HEK293 (cell line): Measurements from ENCODE around the gene PTPN20.

Experiments
- CTCF ChIA-PET: fragments of 350-600 bp; formaldehyde crosslinking; extraction: SDS; loops from one replicate; lab custom pipeline; 2021; ENCODE audit warnings: antibody characterized with exemption; lab: Yijun Ruan, JAX
- POLR2A ChIA-PET: fragments of 300-600 bp; formaldehyde crosslinking; extraction: SDS; loops from one replicate; lab custom pipeline; 2020; ENCODE audit warnings: antibody characterized with exemption, inconsistent platforms; lab: Yijun Ruan, JAX
- H3K27ac ChIP-seq: fragments of 200-500 bp; sonication (Bioruptor generic); 2 replicates; pipeline ENCODE4 v1.5.1; 2014; ENCODE audit warnings: low read depth, low read length, control low read depth, inconsistent platforms; ENCODE audit errors: extremely low read depth
- H3K36me3 ChIP-seq, 2 experiments: fragments of 200-500 bp in 1 of 2; sonication (Bioruptor generic) in 1 of 2; 1 replicate in 1 of 2; 2 replicates in 1 of 2; pipeline ENCODE4 v1.5.1; 2014 to 2017; ENCODE audit warnings: inconsistent platforms in 2 of 2, low read length in 2 of 2; ENCODE audit not compliant: control insufficient read depth in 2 of 2, insufficient read depth in 1 of 2
- H3K4me1 ChIP-seq: fragments of 200-500 bp; sonication (Bioruptor generic); 2 replicates; pipeline ENCODE4 v1.5.1; 2014; ENCODE audit warnings: mild to moderate bottlenecking, low read length, inconsistent platforms; ENCODE audit not compliant: control insufficient read depth, insufficient read depth
- H3K4me3 ChIP-seq: 2 replicates; pipeline ENCODE4 v1.5.1; 2011; ENCODE audit warnings: low read depth, mild to moderate bottlenecking, control low read depth, low read length, moderate library complexity
- H3K9me3 ChIP-seq: fragments of 200-500 bp; sonication (Bioruptor generic); 2 replicates; pipeline ENCODE4 v1.5.1; 2014; ENCODE audit warnings: low read depth, low read length, inconsistent platforms; ENCODE audit not compliant: control insufficient read depth, insufficient read depth
- GFI1B ChIP-seq: fragments of 450-650 bp; formaldehyde crosslinking; IDR thresholded peaks from 2 replicates; pipeline ENCODE4 v1.5.1; 2016; ENCODE audit warnings: missing biosample characterization, missing genetic modification characterization
- KLF16 ChIP-seq: fragments of 450-650 bp; formaldehyde crosslinking; IDR thresholded peaks from 2 replicates; pipeline ENCODE4 v1.5.1; 2017; ENCODE audit warnings: missing biosample characterization, missing genetic modification characterization
- ZBTB21 ChIP-seq: fragments of 450-650 bp; formaldehyde crosslinking; IDR thresholded peaks from 2 replicates; pipeline ENCODE4 v1.5.1; 2017; ENCODE audit warnings: missing biosample characterization, missing genetic modification characterization
- ZNF138 ChIP-seq: fragments of 450-650 bp; formaldehyde crosslinking; IDR thresholded peaks from 2 replicates; pipeline ENCODE4 v1.5.1; 2016; ENCODE audit warnings: missing biosample characterization, missing genetic modification characterization, borderline replicate concordance
- ZNF221 ChIP-seq: fragments of 450-650 bp; formaldehyde crosslinking; IDR thresholded peaks from 2 replicates; pipeline ENCODE4 v1.5.1; 2017; ENCODE audit warnings: missing biosample characterization, missing genetic modification characterization, borderline replicate concordance
- ZNF239 ChIP-seq: fragments of 450-650 bp; formaldehyde crosslinking; IDR thresholded peaks from 2 replicates; pipeline ENCODE4 v1.5.1; 2016; ENCODE audit warnings: missing biosample characterization, missing genetic modification characterization
- ZNF501 ChIP-seq: fragments of 450-650 bp; formaldehyde crosslinking; IDR thresholded peaks from 2 replicates; pipeline ENCODE4 v1.5.1; 2016; ENCODE audit warnings: missing biosample characterization, missing genetic modification characterization
- ZNF521 ChIP-seq: fragments of 450-650 bp; formaldehyde crosslinking; IDR thresholded peaks from 2 replicates; pipeline ENCODE4 v1.5.1; 2017; ENCODE audit warnings: missing biosample characterization, mild to moderate bottlenecking, missing genetic modification characterization
- ZNF571 ChIP-seq: fragments of 450-650 bp; formaldehyde crosslinking; IDR thresholded peaks from 2 replicates; pipeline ENCODE4 v1.5.0; 2017; ENCODE audit warnings: missing biosample characterization, missing genetic modification characterization
- ZNF600 ChIP-seq: fragments of 450-650 bp; formaldehyde crosslinking; IDR thresholded peaks from 2 replicates; pipeline ENCODE4 v1.5.1; 2016; ENCODE audit warnings: missing biosample characterization, missing genetic modification characterization
- ZSCAN30 ChIP-seq: fragments of 450-650 bp; IDR thresholded peaks from 2 replicates; pipeline ENCODE4 v1.5.1; 2018; ENCODE audit warnings: missing biosample characterization, mild to moderate bottlenecking, missing genetic modification characterization, moderate library complexity
- TF ChIP-seq, protein P1 (sequence below): fragments of 450-650 bp; formaldehyde crosslinking; IDR thresholded peaks from 2 replicates; pipeline ENCODE4 v1.5.1; 2016; ENCODE audit warnings: missing biosample characterization, missing genetic modification characterization
- TF ChIP-seq, protein P2 (sequence below): fragments of 450-650 bp; formaldehyde crosslinking; IDR thresholded peaks from 2 replicates; pipeline ENCODE4 v1.5.1; 2016; ENCODE audit warnings: missing biosample characterization, missing genetic modification characterization
- TF ChIP-seq, protein P3 (sequence below): fragments of 450-650 bp; formaldehyde crosslinking; IDR thresholded peaks from 2 replicates; pipeline ENCODE4 v1.5.1; 2017; ENCODE audit warnings: missing biosample characterization, missing genetic modification characterization
- TF ChIP-seq, protein P4 (sequence below): fragments of 450-650 bp; formaldehyde crosslinking; IDR thresholded peaks from 2 replicates; pipeline ENCODE4 v1.5.1; 2016; ENCODE audit warnings: missing biosample characterization, missing genetic modification characterization
- TF ChIP-seq, protein P5 (sequence below): fragments of 450-650 bp; formaldehyde crosslinking; IDR thresholded peaks from 2 replicates; pipeline ENCODE4 v1.5.1; 2016; ENCODE audit warnings: missing biosample characterization, missing genetic modification characterization

The PTPN20 gene

DNA sequence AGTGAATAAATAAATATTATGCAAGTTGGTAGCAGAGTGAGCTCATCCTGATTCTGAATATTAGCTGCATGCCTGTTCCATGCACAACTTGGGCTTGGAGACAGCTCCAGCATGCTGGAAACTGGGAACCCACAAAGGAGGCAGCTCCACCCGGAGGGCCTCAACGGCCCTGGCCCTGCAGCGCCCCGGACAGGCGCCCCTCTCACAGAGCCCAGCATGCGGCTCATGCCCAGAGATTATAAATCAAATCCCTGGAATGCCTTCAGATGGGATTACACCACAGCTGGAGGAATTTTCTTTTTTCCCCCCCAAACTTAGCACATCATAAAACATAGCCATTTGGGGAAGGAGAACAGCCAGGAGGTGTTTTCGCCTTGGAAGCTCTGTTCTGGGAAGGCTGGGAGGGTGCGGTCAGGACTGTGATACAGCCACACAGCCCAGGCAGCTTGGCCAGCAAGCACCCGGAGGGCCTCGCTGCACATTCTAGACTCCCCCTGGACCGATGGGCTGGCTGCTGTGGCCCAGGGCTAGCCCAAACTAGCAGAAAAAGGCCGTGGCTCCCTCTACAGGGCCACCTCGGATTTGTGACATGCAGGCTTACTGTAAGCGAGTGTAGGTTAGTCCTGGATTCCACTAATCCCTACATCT, 102.4 kb downstream of the PTPN20 start:
- Histone ChIP-seq H3K4me3 (no peak overlapping the region), H3K27ac (no peak overlapping the region), H3K36me3 (no peaks in the 10 kb centered on the region), H3K4me1 (no peaks in the 10 kb centered on the region), H3K9me3 (no peaks in the 10 kb centered on the region)
- ChIA-PET POLR2A (interaction anchor here (0.7 kb wide), 1 partner anchor 11 kb away, joined by 3 read pairs; no protein-coding TSS in a partner anchor), CTCF (interaction anchor here (0.6 to 3.5 kb wide), 4 partner anchors 12 to 484 kb away, joined by 3 to 26 read pairs (median 4); no protein-coding TSS in a partner anchor)
- TF ChIP-seq, protein P1, sequence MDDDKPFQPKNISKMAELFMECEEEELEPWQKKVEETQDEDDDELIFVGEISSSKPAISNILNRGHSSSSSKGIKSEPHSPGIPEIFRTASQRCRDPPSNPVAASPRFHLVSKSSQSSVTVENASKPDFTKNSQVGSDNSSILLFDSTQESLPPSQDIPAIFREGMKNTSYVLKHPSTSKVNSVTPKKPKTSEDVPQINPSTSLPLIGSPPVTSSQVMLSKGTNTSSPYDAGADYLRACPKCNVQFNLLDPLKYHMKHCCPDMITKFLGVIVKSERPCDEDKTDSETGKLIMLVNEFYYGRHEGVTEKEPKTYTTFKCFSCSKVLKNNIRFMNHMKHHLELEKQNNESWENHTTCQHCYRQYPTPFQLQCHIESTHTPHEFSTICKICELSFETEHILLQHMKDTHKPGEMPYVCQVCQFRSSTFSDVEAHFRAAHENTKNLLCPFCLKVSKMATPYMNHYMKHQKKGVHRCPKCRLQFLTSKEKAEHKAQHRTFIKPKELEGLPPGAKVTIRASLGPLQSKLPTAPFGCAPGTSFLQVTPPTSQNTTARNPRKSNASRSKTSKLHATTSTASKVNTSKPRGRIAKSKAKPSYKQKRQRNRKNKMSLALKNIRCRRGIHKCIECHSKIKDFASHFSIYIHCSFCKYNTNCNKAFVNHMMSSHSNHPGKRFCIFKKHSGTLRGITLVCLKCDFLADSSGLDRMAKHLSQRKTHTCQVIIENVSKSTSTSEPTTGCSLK: no peak
- TF ChIP-seq, protein P2, sequence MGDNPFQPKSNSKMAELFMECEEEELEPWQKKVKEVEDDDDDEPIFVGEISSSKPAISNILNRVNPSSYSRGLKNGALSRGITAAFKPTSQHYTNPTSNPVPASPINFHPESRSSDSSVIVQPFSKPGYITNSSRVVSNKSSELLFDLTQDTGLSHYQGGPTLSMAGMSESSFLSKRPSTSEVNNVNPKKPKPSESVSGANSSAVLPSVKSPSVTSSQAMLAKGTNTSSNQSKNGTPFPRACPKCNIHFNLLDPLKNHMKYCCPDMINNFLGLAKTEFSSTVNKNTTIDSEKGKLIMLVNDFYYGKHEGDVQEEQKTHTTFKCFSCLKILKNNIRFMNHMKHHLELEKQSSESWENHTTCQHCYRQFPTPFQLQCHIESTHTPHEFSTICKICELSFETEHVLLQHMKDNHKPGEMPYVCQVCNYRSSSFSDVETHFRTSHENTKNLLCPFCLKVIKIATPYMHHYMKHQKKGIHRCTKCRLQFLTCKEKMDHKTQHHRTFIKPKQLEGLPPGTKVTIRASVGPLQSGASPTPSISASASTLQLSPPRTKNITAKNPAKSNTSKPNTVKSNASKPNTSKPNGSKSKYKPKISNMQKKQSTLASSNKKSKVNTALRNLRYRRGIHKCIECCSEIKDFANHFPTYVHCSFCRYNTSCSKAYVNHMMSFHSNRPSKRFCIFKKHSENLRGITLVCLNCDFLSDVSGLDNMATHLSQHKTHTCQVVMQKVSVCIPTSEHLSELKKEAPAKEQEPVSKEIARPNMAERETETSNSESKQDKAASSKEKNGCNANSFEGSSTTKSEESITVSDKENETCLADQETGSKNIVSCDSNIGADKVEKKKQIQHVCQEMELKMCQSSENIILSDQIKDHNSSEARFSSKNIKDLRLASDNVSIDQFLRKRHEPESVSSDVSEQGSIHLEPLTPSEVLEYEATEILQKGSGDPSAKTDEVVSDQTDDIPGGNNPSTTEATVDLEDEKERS (tag by site-specific recombination): no peak
- TF ChIP-seq ZNF521 (tag by site-specific recombination) (no peak), ZNF501 (tag by site-specific recombination) (no peak), ZNF138 (tag by site-specific recombination) (no peak), ZNF239 (tag by site-specific recombination) (no peak), ZSCAN30 (tag by site-specific recombination) (no peak), ZBTB21 (tag by site-specific recombination) (no peak), ZNF221 (tag by site-specific recombination) (no peak), GFI1B (tag by site-specific recombination) (no peak), KLF16 (no peak), ZNF600 (tag by site-specific recombination) (no peak), ZNF571 (tag by site-specific recombination) (no peak)
- TF ChIP-seq, protein P3, sequence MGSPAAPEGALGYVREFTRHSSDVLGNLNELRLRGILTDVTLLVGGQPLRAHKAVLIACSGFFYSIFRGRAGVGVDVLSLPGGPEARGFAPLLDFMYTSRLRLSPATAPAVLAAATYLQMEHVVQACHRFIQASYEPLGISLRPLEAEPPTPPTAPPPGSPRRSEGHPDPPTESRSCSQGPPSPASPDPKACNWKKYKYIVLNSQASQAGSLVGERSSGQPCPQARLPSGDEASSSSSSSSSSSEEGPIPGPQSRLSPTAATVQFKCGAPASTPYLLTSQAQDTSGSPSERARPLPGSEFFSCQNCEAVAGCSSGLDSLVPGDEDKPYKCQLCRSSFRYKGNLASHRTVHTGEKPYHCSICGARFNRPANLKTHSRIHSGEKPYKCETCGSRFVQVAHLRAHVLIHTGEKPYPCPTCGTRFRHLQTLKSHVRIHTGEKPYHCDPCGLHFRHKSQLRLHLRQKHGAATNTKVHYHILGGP (tag by site-specific recombination): no peak
- TF ChIP-seq, protein P4, sequence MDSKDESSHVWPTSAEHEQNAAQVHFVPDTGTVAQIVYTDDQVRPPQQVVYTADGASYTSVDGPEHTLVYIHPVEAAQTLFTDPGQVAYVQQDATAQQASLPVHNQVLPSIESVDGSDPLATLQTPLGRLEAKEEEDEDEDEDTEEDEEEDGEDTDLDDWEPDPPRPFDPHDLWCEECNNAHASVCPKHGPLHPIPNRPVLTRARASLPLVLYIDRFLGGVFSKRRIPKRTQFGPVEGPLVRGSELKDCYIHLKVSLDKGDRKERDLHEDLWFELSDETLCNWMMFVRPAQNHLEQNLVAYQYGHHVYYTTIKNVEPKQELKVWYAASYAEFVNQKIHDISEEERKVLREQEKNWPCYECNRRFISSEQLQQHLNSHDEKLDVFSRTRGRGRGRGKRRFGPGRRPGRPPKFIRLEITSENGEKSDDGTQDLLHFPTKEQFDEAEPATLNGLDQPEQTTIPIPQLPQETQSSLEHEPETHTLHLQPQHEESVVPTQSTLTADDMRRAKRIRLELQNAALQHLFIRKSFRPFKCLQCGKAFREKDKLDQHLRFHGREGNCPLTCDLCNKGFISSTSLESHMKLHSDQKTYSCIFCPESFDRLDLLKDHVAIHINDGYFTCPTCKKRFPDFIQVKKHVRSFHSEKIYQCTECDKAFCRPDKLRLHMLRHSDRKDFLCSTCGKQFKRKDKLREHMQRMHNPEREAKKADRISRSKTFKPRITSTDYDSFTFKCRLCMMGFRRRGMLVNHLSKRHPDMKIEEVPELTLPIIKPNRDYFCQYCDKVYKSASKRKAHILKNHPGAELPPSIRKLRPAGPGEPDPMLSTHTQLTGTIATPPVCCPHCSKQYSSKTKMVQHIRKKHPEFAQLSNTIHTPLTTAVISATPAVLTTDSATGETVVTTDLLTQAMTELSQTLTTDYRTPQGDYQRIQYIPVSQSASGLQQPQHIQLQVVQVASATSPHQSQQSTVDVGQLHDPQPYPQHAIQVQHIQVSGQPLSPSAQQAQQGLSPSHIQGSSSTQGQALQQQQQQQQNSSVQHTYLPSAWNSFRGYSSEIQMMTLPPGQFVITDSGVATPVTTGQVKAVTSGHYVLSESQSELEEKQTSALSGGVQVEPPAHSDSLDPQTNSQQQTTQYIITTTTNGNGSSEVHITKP (tag by site-specific recombination): no peak
- TF ChIP-seq, protein P5, sequence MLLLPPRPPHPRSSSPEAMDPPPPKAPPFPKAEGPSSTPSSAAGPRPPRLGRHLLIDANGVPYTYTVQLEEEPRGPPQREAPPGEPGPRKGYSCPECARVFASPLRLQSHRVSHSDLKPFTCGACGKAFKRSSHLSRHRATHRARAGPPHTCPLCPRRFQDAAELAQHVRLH (tag by site-specific recombination): no peak
